ENCODE measurements around the gene NCBP3. TPM values are rescaled to one million over a fixed set of nuclear protein-coding genes. Genes with fewer than 3 reads are reported as not detected.

Gene NCBP3
- total RNA-seq, 1 donor, result 22.9 TPM

GRCh38 chr17:3761918-3762380 is 84.1 kb downstream of the NCBP3 start:
- H3K4me3 ChIP-seq (ENCODE audit: low read depth, low read length), result no peak overlapping the region
- no peak for TF ChIP-seq CTCF (IDR thresholded peaks at IDR 0.05; ENCODE audit: insufficient read depth, low read length)
- no peak for DNase-seq (ENCODE audit: low read depth)

DNA sequence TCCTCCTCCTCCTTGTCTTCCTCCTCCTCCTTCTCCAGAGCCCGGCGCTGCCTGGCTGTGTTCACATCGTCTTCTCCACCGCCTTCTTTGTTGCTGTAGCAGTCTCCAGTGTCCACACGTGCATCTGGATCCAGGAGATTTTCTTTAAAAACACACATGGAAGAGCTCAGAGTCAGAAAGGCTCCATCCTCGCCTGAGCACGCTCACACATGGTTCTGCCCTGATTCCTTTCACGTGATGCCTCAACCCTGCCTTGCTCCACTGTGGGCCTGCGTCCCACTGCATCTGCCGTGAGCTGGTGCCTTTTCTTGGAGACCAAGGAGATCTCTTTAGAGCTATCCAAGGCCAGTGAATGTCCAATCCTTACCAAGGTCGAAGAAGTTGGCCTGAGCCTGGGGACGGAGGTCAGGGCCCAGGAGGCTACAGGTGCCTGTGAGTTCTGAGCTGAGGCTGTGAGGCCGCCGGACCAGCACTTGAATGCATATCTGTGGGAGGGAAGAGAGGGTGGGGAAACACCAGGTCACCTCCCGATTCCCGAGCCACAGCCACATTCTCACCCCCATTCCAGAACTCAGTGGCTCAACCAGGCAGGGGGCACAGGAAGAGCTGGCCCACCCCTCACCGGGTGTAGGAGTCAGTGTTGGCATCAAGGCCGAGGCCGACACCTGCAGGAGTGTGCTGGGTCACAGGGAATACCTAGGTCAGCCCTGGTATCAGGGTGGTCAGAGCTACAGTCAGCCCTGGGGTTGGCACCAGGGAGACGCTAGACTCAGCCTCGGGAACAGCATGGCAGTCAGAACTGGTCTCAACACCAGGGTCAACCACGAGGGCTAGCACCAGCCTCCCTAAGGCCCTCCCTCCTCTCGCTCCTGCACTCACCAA is 84.8 kb downstream of the NCBP3 start:
- no peak overlapping the region for H3K4me3 ChIP-seq (ENCODE audit: low read depth, low read length)
- TF ChIP-seq CTCF (IDR thresholded peaks at IDR 0.05; ENCODE audit: insufficient read depth, low read length), result no peak
- no peak for DNase-seq (ENCODE audit: low read depth)

DNA sequence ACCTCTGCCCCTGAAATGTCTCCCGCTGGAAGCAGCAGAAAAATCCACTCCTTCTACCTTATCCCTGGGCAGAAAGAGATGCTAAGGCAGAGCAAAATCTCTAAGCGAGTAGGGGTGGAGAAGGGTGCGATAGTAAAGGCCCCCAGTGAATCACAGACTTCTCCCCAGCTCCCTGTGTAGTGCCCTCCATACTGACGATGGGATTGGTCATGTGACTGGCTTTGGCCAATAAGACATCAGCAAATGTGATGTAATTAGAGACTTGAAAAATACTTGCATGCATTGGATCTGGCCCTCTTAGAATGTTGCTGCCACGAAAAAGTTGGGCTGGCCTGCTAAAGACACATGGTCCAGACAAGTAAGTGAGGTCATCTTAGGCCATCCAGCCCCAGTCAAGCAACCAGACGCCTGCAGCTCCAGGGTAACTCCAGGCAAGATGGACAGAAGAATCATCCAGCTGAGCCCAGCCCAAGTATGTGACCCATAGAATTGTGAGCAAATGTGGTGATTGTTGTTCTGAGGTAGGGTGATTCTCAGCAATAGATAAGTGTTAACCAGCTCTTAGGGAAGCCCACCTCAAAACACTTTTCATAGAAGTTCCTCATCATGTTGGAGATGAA is 86.3 kb downstream of the NCBP3 start:
- no peak for TF ChIP-seq CTCF (IDR thresholded peaks at IDR 0.05; ENCODE audit: insufficient read depth, low read length)
- H3K4me3 ChIP-seq (ENCODE audit: low read depth, low read length), result no peak overlapping the region
- DNase-seq (ENCODE audit: low read depth), result no peak

DNA sequence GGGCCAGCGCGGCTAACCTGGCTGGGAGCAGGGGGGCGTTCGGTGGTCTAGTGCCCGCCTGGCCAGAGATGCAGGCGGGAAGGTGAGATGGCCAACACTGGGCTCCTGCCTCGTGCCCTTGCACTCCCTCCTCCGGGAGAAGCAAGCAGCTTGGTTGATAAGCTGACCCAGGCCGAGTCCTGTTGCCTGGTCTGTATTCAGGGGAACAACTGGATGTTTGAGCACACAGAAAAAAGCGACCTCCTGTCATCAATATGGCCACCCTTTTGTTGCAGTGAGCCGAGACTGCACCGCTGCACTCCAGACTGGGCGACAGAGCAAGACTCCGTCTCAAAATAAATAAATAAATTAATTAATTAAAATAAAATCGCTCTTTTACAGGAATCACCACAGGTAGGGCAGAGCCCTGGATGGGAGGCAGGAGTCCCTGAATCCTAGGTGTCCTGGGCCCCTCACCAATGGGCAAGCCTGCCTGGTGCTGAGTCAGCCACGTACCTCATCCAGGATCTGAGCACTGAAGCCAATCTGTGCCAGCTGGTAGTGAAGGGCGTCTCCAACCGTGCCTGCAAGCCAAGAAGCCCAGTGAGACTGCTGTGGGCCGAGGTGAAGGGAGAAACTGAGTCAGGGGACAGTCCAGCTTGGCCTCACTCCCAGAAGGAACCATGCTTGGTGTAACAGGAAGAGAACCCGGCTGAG is 90.6 kb downstream of the NCBP3 start:
- no peak overlapping the region for H3K4me3 ChIP-seq (ENCODE audit: low read depth, low read length)
- DNase-seq (ENCODE audit: low read depth), result no peak
- TF ChIP-seq CTCF (IDR thresholded peaks at IDR 0.05; ENCODE audit: insufficient read depth, low read length), result no peak

- H3K4me3 ChIP-seq (ENCODE audit: low read depth, low read length), result no peak overlapping the region
- no peak for TF ChIP-seq CTCF (IDR thresholded peaks at IDR 0.05; ENCODE audit: insufficient read depth, low read length)
- no peak for DNase-seq (ENCODE audit: low read depth)
These were observed 91.3 kb downstream of the NCBP3 start for GRCh38 chr17:3754458-3755334.

GRCh38 chr17:3754066-3754457 is 92.0 kb downstream of the NCBP3 start:
- DNase-seq (ENCODE audit: low read depth), result no peak
- no peak for TF ChIP-seq CTCF (IDR thresholded peaks at IDR 0.05; ENCODE audit: insufficient read depth, low read length)

More at GRCh38 chr17:3754066-3754457, 92.0 kb downstream of the NCBP3 start:
- H3K4me3 ChIP-seq (ENCODE audit: low read depth, low read length), result no peak overlapping the region

All from fibroblast of the aortic adventitia (primary cell).